Activated CD8-positive, alpha-beta T cell treated with anti-CD3 and anti-CD28 coated beads for 36 hours (primary cell): ENCODE measurements around the gene RAE1. TPM values are rescaled to one million over a fixed set of nuclear protein-coding genes. Genes with fewer than 3 reads are reported as not detected.

Source experiments
- ATAC-seq: fragments of 200-7000 bp; cut with Tn5 transposase; one replicate; pipeline ENCODE4 v1.10.0; 2021; ENCODE audit warnings: mild to moderate bottlenecking, moderate library complexity
- CTCF ChIA-PET: fragments of 350-600 bp; sonication (Branson Sonifier 250); formaldehyde crosslinking; loops from one replicate; lab custom pipeline; 2021; ENCODE audit warnings: antibody characterized with exemption; lab: Charles Lee
- POLR2A ChIA-PET: fragments of 350-600 bp; sonication (Branson Sonifier 250); formaldehyde crosslinking; loops from one replicate; lab custom pipeline; 2021; ENCODE audit warnings: antibody characterized with exemption; lab: Charles Lee
- DNase-seq: peaks from one replicate; pipeline ENCODE4 v3.0.0-alpha.2; 2020
- H3K27ac Mint-ChIP-seq: one replicate; pipeline ENCODE4 v1.8.0; 2021; ENCODE audit warnings: mild to moderate bottlenecking, mixed read lengths
- H3K27me3 Mint-ChIP-seq: one replicate; pipeline ENCODE4 v1.8.0; 2021; ENCODE audit warnings: mixed read lengths
- H3K36me3 Mint-ChIP-seq: one replicate; pipeline ENCODE4 v1.8.0; 2021; ENCODE audit warnings: low read depth, mixed read lengths
- H3K4me1 Mint-ChIP-seq: one replicate; pipeline ENCODE4 v1.8.0; 2021; ENCODE audit warnings: low read depth, mixed read lengths
- H3K4me3 Mint-ChIP-seq: one replicate; pipeline ENCODE4 v1.8.0; 2021; ENCODE audit warnings: mild to moderate bottlenecking, moderate library complexity, mixed read lengths
- H3K9me3 Mint-ChIP-seq: one replicate; pipeline ENCODE4 v1.8.0; 2021; ENCODE audit warnings: mixed read lengths
- CTCF ChIP-seq: fragments of 200-600 bp; IDR thresholded peaks from one replicate; pipeline ENCODE4 v1.8.0; 2022; ENCODE audit warnings: antibody characterized with exemption, mild to moderate bottlenecking
- intact Hi-C: fragments of 100-400 bp; cut with micrococcal nuclease; formaldehyde crosslinking; loops from one replicate; pipeline ENCODE4 v1.10.0; 2022
- total RNA-seq, 2 experiments: library from RNA; stranded (reverse); gene quantifications; one replicate each; pipeline ENCODE4 v1.2.3, GENCODE V29; 2021

The RAE1 gene
- total RNA-seq, 2 experiments from 2014 or later, result 41.1 to 42.9 TPM

GRCh38 chr20:57352305-57352704 is 1.2 kb downstream of the RAE1 start:
- TF ChIP-seq CTCF, result no peak
- peak overlapping the region; percentile 91 for H3K27ac Mint-ChIP-seq
- no peaks in the 10 kb centered on the region for H3K9me3 Mint-ChIP-seq
- POLR2A ChIA-PET, result interaction anchor here (1.2 to 1.5 kb wide), 2 partner anchors 46 to 126 kb away, joined by 3 read pairs; no protein-coding TSS in a partner anchor
- intact Hi-C loops, result no loop called here
- no peaks in the 10 kb centered on the region for H3K27me3 Mint-ChIP-seq
- DNase-seq (no peak), ATAC-seq (no peak)
- H3K36me3 Mint-ChIP-seq, result peaks cover 33% of the 10 kb centered on the region
- H3K4me1 Mint-ChIP-seq, result peaks cover 26% of the 10 kb centered on the region
- H3K4me3 Mint-ChIP-seq, result peak overlapping the region; percentile 84
- CTCF ChIA-PET, result interaction anchor here (1.2 to 1.4 kb wide), 3 partner anchors 30 to 143 kb away, joined by 3 to 5 read pairs (median 4); no protein-coding TSS in a partner anchor

GRCh38 chr20:57353351-57353750 is 2.3 kb downstream of the RAE1 start:
- TF ChIP-seq CTCF, result no peak

DNA sequence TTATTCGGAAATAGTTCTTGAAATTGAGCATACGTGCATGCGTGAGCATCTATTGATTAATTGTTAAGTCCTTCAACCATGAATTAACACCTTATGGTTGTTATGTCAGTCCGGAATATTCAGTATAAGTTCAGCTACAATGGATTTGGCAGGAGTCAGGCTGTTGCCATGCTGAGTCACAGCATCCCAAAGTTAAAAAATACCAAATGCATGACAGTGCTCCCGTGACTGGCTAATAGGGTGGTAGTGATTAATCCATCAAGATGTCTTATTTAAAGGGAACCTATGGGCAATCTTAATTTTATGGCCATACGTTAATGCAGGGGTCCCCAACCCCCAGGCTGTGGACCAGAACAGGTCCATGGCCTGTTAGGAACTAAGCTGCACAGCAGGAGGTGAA is 10.5 kb downstream of the RAE1 start:
- TF ChIP-seq CTCF, result no peak
- no peaks in the 10 kb centered on the region for H3K9me3 Mint-ChIP-seq
- intact Hi-C loops, result no loop called here
- peaks cover 26% of the 10 kb centered on the region for H3K36me3 Mint-ChIP-seq
- ChIA-PET CTCF (interaction anchor here (0.9 to 2.3 kb wide), 5 partner anchors 12 to 134 kb away, joined by 3 to 7 read pairs (median 4); no protein-coding TSS in a partner anchor), POLR2A (interaction anchor here (0.8 kb wide), 1 partner anchor 17 kb away, joined by 3 read pairs; no protein-coding TSS in a partner anchor)
- no peaks in the 10 kb centered on the region for H3K4me1 Mint-ChIP-seq
- no peak overlapping the region for H3K4me3 Mint-ChIP-seq
- ATAC-seq (no peak), DNase-seq (no peak)
- no peaks in the 10 kb centered on the region for H3K27me3 Mint-ChIP-seq
- H3K27ac Mint-ChIP-seq, result no peak overlapping the region

More at GRCh38 chr20:57353351-57353750, 2.3 kb downstream of the RAE1 start:
- ChIA-PET CTCF (no interaction called here), POLR2A (interaction anchor here (1.5 kb wide), 1 partner anchor 45 kb away, joined by 3 read pairs; no protein-coding TSS in a partner anchor)
- Mint-ChIP-seq H3K4me1 (peaks cover 26% of the 10 kb centered on the region), H3K9me3 (no peaks in the 10 kb centered on the region), H3K4me3 (no peak overlapping the region), H3K27me3 (no peaks in the 10 kb centered on the region), H3K36me3 (peaks cover 33% of the 10 kb centered on the region), H3K27ac (no peak overlapping the region)
- intact Hi-C loops, result no loop called here
- ATAC-seq (no peak), DNase-seq (no peak)

GRCh38 chr20:57364451-57364850 is 13.4 kb downstream of the RAE1 start:
- DNase-seq (no peak), ATAC-seq (no peak)
- Mint-ChIP-seq H3K4me3 (no peak overlapping the region), H3K27me3 (no peaks in the 10 kb centered on the region), H3K36me3 (peaks cover 34% of the 10 kb centered on the region), H3K27ac (no peak overlapping the region), H3K4me1 (no peaks in the 10 kb centered on the region), H3K9me3 (no peaks in the 10 kb centered on the region)
- ChIA-PET POLR2A (interaction anchor here (0.7 kb wide), 1 partner anchor 40 kb away, joined by 3 read pairs; no protein-coding TSS in a partner anchor), CTCF (interaction anchor here (1.3 kb wide), 1 partner anchor 17 kb away, joined by 3 read pairs; no protein-coding TSS in a partner anchor)
- intact Hi-C loops, result no loop called here
- TF ChIP-seq CTCF, result no peak

GRCh38 chr20:57369596-57369995 is 18.5 kb downstream of the RAE1 start:
- ChIA-PET POLR2A (interaction anchor here (0.9 to 1.1 kb wide), 4 partner anchors 10 to 59 kb away, joined by 3 to 5 read pairs (median 3); no protein-coding TSS in a partner anchor), CTCF (interaction anchor here (0.7 to 2.2 kb wide), 4 partner anchors 9 to 180 kb away, joined by 3 to 9 read pairs (median 4); no protein-coding TSS in a partner anchor)
- DNase-seq (no peak), ATAC-seq (no peak)
- no peak for TF ChIP-seq CTCF
- H3K27ac Mint-ChIP-seq, result no peak overlapping the region
- no peaks in the 10 kb centered on the region for H3K9me3 Mint-ChIP-seq
- H3K27me3 Mint-ChIP-seq, result no peaks in the 10 kb centered on the region
- H3K4me3 Mint-ChIP-seq, result no peak overlapping the region
- H3K4me1 Mint-ChIP-seq, result peaks cover 13% of the 10 kb centered on the region
- H3K36me3 Mint-ChIP-seq, result peaks cover 52% of the 10 kb centered on the region
- intact Hi-C loops, result no loop called here
